ENCODE measurements around the gene BGLAP. TPM values are rescaled to one million over a fixed set of nuclear protein-coding genes. Genes with fewer than 3 reads are reported as not detected.

BGLAP gene
- total RNA-seq, 1 donor from 2014 or later, result 0.66 TPM

DNA sequence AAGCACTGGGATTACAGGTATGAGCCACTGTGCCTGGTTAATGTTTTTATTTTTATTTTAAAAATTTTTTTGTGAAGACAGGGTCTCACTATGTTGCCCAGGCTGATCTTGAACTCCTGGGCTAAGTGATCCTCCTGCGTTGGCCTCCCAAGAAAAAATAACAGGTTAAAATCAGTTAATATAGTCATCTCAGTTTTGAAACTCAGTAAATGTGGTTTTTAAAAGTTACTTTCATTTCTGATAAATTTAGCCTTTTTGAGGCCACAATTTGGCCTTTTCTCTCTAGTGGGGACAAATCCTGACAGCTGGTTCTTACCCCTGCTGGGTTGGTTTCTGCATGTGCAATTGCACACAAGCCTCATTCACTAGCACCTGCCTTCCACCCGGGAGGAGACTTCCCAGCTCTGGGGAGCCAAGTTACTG, 15.9 kb upstream of the BGLAP start:
- H3K4me2 ChIP-seq (ENCODE audit: low read length), result no peak overlapping the region
- H3K27ac Mint-ChIP-seq (ENCODE audit: unreplicated experiment), result no peak overlapping the region
- DNase-seq (ENCODE audit: low read depth), result no peak
- H3K9me3 Mint-ChIP-seq (ENCODE audit: unreplicated experiment), result no peaks in the 10 kb centered on the region
- H3K9me3 ChIP-seq (ENCODE audit: insufficient read depth, low read depth, low read length), result no peaks in the 10 kb centered on the region
- no peak overlapping the region for H3K4me3 ChIP-seq (ENCODE audit: insufficient read depth, low read depth, low read length)
- H3K27me3 Mint-ChIP-seq (ENCODE audit: low read depth, unreplicated experiment), result no peaks in the 10 kb centered on the region
- H3K4me1 Mint-ChIP-seq (ENCODE audit: low read depth, unreplicated experiment), result peaks cover 6% of the 10 kb centered on the region
- no peak for FAIRE-seq
- H4K20me1 ChIP-seq (ENCODE audit: insufficient read depth, low read length), result peaks cover 17% of the 10 kb centered on the region
- no peaks in the 10 kb centered on the region for H3K27me3 ChIP-seq (ENCODE audit: insufficient read depth, low read length)
- H3K36me3 ChIP-seq (ENCODE audit: insufficient read depth, low read length), result peaks cover 9% of the 10 kb centered on the region
- no peak overlapping the region for H3K27ac ChIP-seq (ENCODE audit: low read depth, low read length)
- TF ChIP-seq EZH2 (IDR thresholded peaks at IDR 0.05; ENCODE audit: insufficient read depth, low read length), result no peak
- TF ChIP-seq, protein P1, sequence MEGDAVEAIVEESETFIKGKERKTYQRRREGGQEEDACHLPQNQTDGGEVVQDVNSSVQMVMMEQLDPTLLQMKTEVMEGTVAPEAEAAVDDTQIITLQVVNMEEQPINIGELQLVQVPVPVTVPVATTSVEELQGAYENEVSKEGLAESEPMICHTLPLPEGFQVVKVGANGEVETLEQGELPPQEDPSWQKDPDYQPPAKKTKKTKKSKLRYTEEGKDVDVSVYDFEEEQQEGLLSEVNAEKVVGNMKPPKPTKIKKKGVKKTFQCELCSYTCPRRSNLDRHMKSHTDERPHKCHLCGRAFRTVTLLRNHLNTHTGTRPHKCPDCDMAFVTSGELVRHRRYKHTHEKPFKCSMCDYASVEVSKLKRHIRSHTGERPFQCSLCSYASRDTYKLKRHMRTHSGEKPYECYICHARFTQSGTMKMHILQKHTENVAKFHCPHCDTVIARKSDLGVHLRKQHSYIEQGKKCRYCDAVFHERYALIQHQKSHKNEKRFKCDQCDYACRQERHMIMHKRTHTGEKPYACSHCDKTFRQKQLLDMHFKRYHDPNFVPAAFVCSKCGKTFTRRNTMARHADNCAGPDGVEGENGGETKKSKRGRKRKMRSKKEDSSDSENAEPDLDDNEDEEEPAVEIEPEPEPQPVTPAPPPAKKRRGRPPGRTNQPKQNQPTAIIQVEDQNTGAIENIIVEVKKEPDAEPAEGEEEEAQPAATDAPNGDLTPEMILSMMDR (IDR thresholded peaks at IDR 0.05; ENCODE audit: insufficient read depth, low read depth, low read length), result no peak
- H3K9ac ChIP-seq (ENCODE audit: low read length), result no peak overlapping the region
- no peak overlapping the region for H3K4me3 Mint-ChIP-seq (ENCODE audit: unreplicated experiment)
- peaks cover 7% of the 10 kb centered on the region for H3K36me3 Mint-ChIP-seq (ENCODE audit: low read depth, unreplicated experiment)
- peaks cover 10% of the 10 kb centered on the region for H3K4me1 ChIP-seq (ENCODE audit: insufficient read depth, low read length)
- peaks cover 6% of the 10 kb centered on the region for H3K79me2 ChIP-seq (ENCODE audit: insufficient read depth, low read length)
- no peak overlapping the region for H2AFZ ChIP-seq (ENCODE audit: low read depth, low read length)

DNA sequence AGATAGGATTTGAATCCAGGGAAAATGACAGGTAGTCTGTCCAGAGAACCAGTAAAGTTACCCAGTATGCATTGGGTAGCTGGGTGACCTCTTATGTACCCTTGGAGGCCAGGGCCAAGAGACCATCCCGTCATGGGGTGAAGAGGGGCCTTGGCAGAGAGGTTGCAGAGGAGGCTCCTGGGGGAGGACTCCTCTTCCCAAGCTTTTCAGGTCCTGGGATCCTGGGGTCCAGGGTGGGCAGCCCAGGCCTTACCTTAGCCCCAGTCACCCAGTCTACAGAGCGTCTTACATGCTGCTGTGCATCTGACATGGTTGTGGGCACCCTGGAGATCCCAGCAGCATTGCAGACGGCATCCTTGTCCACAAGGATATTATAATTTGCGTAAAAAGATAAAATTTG, 15.2 kb upstream of the BGLAP start:
- Mint-ChIP-seq H3K36me3 (ENCODE audit: low read depth, unreplicated experiment) (peaks cover 4% of the 10 kb centered on the region), H3K4me3 (ENCODE audit: unreplicated experiment) (no peak overlapping the region), H3K9me3 (ENCODE audit: unreplicated experiment) (no peaks in the 10 kb centered on the region), H3K4me1 (ENCODE audit: low read depth, unreplicated experiment) (peaks cover 6% of the 10 kb centered on the region), H3K27me3 (ENCODE audit: low read depth, unreplicated experiment) (no peaks in the 10 kb centered on the region), H3K27ac (ENCODE audit: unreplicated experiment) (no peak overlapping the region)
- no peaks in the 10 kb centered on the region for H3K27me3 ChIP-seq (ENCODE audit: insufficient read depth, low read length)
- peaks cover 9% of the 10 kb centered on the region for H3K36me3 ChIP-seq (ENCODE audit: insufficient read depth, low read length)
- FAIRE-seq (no peak), DNase-seq (ENCODE audit: low read depth) (no peak)
- peaks cover 10% of the 10 kb centered on the region for H3K4me1 ChIP-seq (ENCODE audit: insufficient read depth, low read length)
- no peak overlapping the region for H3K4me2 ChIP-seq (ENCODE audit: low read length)
- H3K27ac ChIP-seq (ENCODE audit: low read depth, low read length), result no peak overlapping the region
- H2AFZ ChIP-seq (ENCODE audit: low read depth, low read length), result no peak overlapping the region
- no peak overlapping the region for H3K4me3 ChIP-seq (ENCODE audit: insufficient read depth, low read depth, low read length)
- TF ChIP-seq, protein P1 (IDR thresholded peaks at IDR 0.05; ENCODE audit: insufficient read depth, low read depth, low read length), result no peak
- no peak for TF ChIP-seq EZH2 (IDR thresholded peaks at IDR 0.05; ENCODE audit: insufficient read depth, low read length)
- H3K9ac ChIP-seq (ENCODE audit: low read length), result no peak overlapping the region
- H3K79me2 ChIP-seq (ENCODE audit: insufficient read depth, low read length), result peaks cover 3% of the 10 kb centered on the region
- H4K20me1 ChIP-seq (ENCODE audit: insufficient read depth, low read length), result peaks cover 12% of the 10 kb centered on the region
- H3K9me3 ChIP-seq (ENCODE audit: insufficient read depth, low read depth, low read length), result no peaks in the 10 kb centered on the region

DNA sequence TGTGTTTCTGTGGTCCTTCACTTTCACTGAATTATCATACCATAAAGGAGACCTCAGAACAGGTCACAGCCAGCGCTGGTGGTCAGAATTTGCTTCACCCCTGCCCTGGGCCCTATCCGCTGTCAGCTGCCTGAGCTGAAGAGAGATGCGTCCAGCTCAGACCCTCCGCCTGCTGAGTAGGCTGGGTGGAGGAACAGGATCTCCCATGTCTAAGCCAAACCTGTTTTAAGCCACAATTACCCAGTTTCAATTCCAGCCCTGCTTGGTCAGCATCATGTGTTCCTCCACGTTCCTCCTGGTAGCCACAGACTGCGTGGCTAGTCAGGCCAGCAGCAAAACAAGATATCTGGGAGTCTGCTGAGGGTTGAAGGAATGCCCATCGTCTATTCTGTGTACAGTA, 13.5 kb upstream of the BGLAP start:
- H3K4me1 Mint-ChIP-seq (ENCODE audit: low read depth, unreplicated experiment), result peaks cover 8% of the 10 kb centered on the region

More for the DNA sequence above, 13.5 kb upstream of the BGLAP start:
- peaks cover 11% of the 10 kb centered on the region for H3K4me1 ChIP-seq (ENCODE audit: insufficient read depth, low read length)
- H3K4me3 ChIP-seq (ENCODE audit: insufficient read depth, low read depth, low read length), result no peak overlapping the region
- H3K9me3 ChIP-seq (ENCODE audit: insufficient read depth, low read depth, low read length), result no peaks in the 10 kb centered on the region
- Mint-ChIP-seq H3K9me3 (ENCODE audit: unreplicated experiment) (no peaks in the 10 kb centered on the region), H3K27me3 (ENCODE audit: low read depth, unreplicated experiment) (no peaks in the 10 kb centered on the region), H3K4me3 (ENCODE audit: unreplicated experiment) (no peak overlapping the region), H3K36me3 (ENCODE audit: low read depth, unreplicated experiment) (peaks cover 4% of the 10 kb centered on the region), H3K27ac (ENCODE audit: unreplicated experiment) (no peak overlapping the region)
- FAIRE-seq, result no peak
- H3K27ac ChIP-seq (ENCODE audit: low read depth, low read length), result no peak overlapping the region
- no peak overlapping the region for H3K4me2 ChIP-seq (ENCODE audit: low read length)
- no peaks in the 10 kb centered on the region for H3K79me2 ChIP-seq (ENCODE audit: insufficient read depth, low read length)
- H4K20me1 ChIP-seq (ENCODE audit: insufficient read depth, low read length), result peaks cover under 1% of the 10 kb centered on the region
- no peak for TF ChIP-seq EZH2 (IDR thresholded peaks at IDR 0.05; ENCODE audit: insufficient read depth, low read length)
- TF ChIP-seq, protein P1 (IDR thresholded peaks at IDR 0.05; ENCODE audit: insufficient read depth, low read depth, low read length), result no peak
- H2AFZ ChIP-seq (ENCODE audit: low read depth, low read length), result no peak overlapping the region
- no peak overlapping the region for H3K9ac ChIP-seq (ENCODE audit: low read length)
- no peaks in the 10 kb centered on the region for H3K27me3 ChIP-seq (ENCODE audit: insufficient read depth, low read length)
- peaks cover 7% of the 10 kb centered on the region for H3K36me3 ChIP-seq (ENCODE audit: insufficient read depth, low read length)
- no peak for DNase-seq (ENCODE audit: low read depth)
